HepG2 (cell line): Measurements from ENCODE around the gene LLGL2. TPM values are rescaled to one million over a fixed set of nuclear protein-coding genes. Genes with fewer than 3 reads are reported as not detected.

Experiments used
- ATAC-seq: fragments of 200-7000 bp; cut with Tn5 transposase; 3 replicates; pipeline ENCODE4 v1.9.1; 2020; ENCODE audit warnings: mild to moderate bottlenecking, moderate library complexity
- BruUV-seq: library from RNA; stranded (reverse); fragments of 400-500 nt; replicated peaks from 2 replicates; lab custom pipeline; 2021; lab: Mats Ljungman, UMichigan
- CTCF ChIA-PET: fragments of 300-600 bp; formaldehyde crosslinking; extraction: SDS; loops from one replicate; lab custom pipeline; 2021; ENCODE audit warnings: low total read pairs, inconsistent platforms, low intra/inter-chr PET ratio; lab: Yijun Ruan, JAX
- POLR2A ChIA-PET: fragments of 350-600 bp; sonication (Branson Sonifier 250); formaldehyde crosslinking; loops from one replicate; lab custom pipeline; 2020; ENCODE audit warnings: antibody characterized with exemption, inconsistent platforms; lab: Yijun Ruan, JAX
- DNase-seq: peaks from one replicate; pipeline ENCODE4 v3.0.0-alpha.2; 2015; ENCODE audit warnings: low spot score
- FAIRE-seq: peaks from 3 replicates; lab custom pipeline; 2011; peaks lifted over from hg19 to GRCh38; lab: Jason Lieb, UNC
- H2AFZ ChIP-seq: one replicate; pipeline ENCODE4 v1.6.1; 2011; ENCODE audit warnings: low read length, inconsistent platforms
- H3K27ac ChIP-seq: fragments of 300-600 bp; 3 replicates; pipeline ENCODE4 v1.8.0; 2011; ENCODE audit warnings: mixed run types, mild to moderate bottlenecking, mixed read lengths, low read length, inconsistent platforms; ENCODE audit not compliant: insufficient read depth; ENCODE audit errors: extremely low read length
- H3K27me3 ChIP-seq, 2 experiments: fragments of 200-600 bp in 1 of 2; 2 replicates in 1 of 2; 3 replicates in 1 of 2; pipeline versions ENCODE4 v1.6.0 to v1.8.0; 2011; ENCODE audit warnings: low read length in 2 of 2, mild to moderate bottlenecking in 2 of 2, moderate library complexity in 2 of 2, inconsistent platforms in 1 of 2; ENCODE audit not compliant: insufficient read depth in 2 of 2, control insufficient read depth in 1 of 2
- H3K36me3 ChIP-seq, 2 experiments: fragments of 200-600 bp in 1 of 2; replicated peaks in 1 of 2; 2 replicates in 1 of 2; 3 replicates in 1 of 2; pipeline versions ENCODE4 v1.5.1 to v1.8.0; 2011; ENCODE audit warnings: low read length in 2 of 2, inconsistent platforms in 1 of 2; ENCODE audit not compliant: insufficient read depth in 2 of 2, control insufficient read depth in 1 of 2
- H3K4me1 ChIP-seq: 2 replicates; pipeline ENCODE4 v1.5.1; 2012; ENCODE audit warnings: low read length, inconsistent platforms; ENCODE audit not compliant: insufficient read depth
- H3K4me2 ChIP-seq: 2 replicates; pipeline ENCODE4 v1.6.0; 2011; ENCODE audit warnings: low read depth, low read length, inconsistent platforms
- H3K4me3 ChIP-seq, 3 experiments: fragments of 200-600 bp in 1 of 3; sonication (generic), shearing (Covaris generic) in 1 of 3; replicated peaks in 1 of 3; 2 replicates each; pipeline ENCODE4 v1.5.1; 2011 to 2016; ENCODE audit warnings: low read length in 3 of 3, inconsistent platforms in 2 of 3, low read depth in 2 of 3, mild to moderate bottlenecking in 2 of 3, control low read depth in 1 of 3, mixed read lengths in 1 of 3; ENCODE audit not compliant: insufficient read depth in 1 of 3
- H3K79me2 ChIP-seq: one replicate; pipeline ENCODE4 v1.6.1; 2011; ENCODE audit warnings: low read length, inconsistent platforms; ENCODE audit not compliant: insufficient read depth
- H3K9ac ChIP-seq: 2 replicates; pipeline ENCODE4 v1.6.0; 2011; ENCODE audit warnings: mild to moderate bottlenecking, low read depth, low read length, inconsistent platforms; ENCODE audit not compliant: insufficient read depth
- H3K9me3 ChIP-seq: 2 replicates; pipeline ENCODE4 v1.5.1; 2012; ENCODE audit warnings: mild to moderate bottlenecking, low read length
- H4K20me1 ChIP-seq: 2 replicates; pipeline ENCODE4 v1.6.0; 2011; ENCODE audit warnings: inconsistent platforms, mild to moderate bottlenecking, low read length, moderate library complexity; ENCODE audit not compliant: insufficient read depth
- AGO2 ChIP-seq: fragments of 200-400 bp; formaldehyde crosslinking; optimal IDR thresholded peaks from 2 replicates; pipeline ENCODE3; 2017; ENCODE audit warnings: mild to moderate bottlenecking, low read depth, low read length, moderate library complexity
- EEA1 ChIP-seq: sonication (generic); formaldehyde crosslinking; IDR thresholded peaks from 2 replicates; pipeline ENCODE4 v1.5.1; 2020; ENCODE audit warnings: mild to moderate bottlenecking, missing genetic modification reagents, borderline replicate concordance
- MED1 ChIP-seq: sonication (generic); formaldehyde crosslinking; IDR thresholded peaks from 2 replicates; pipeline ENCODE4 v1.4.0; 2020; ENCODE audit warnings: missing genetic modification reagents
- MED8 ChIP-seq: sonication (generic); formaldehyde crosslinking; IDR thresholded peaks from 2 replicates; pipeline ENCODE4 v1.8.1; 2023; ENCODE audit warnings: mild to moderate bottlenecking, missing genetic modification reagents; ENCODE audit not compliant: insufficient replicate concordance
- MNT ChIP-seq: fragments of 450-650 bp; IDR thresholded peaks from 2 replicates; pipeline ENCODE4 v1.6.1; 2016
- MTA1 ChIP-seq: sonication (generic); formaldehyde crosslinking; IDR thresholded peaks from 2 replicates; pipeline ENCODE4 v1.4.0; 2020; ENCODE audit warnings: missing genetic modification reagents, mild to moderate bottlenecking, borderline replicate concordance
- POLR2G ChIP-seq: fragments of 200-400 bp; formaldehyde crosslinking; IDR thresholded peaks from 2 replicates; pipeline ENCODE4 v1.6.1; 2018; ENCODE audit warnings: mild to moderate bottlenecking, low read depth, low read length, moderate library complexity
- SRF ChIP-seq: IDR thresholded peaks from 2 replicates; pipeline ENCODE4 v1.6.1; 2011; ENCODE audit warnings: mild to moderate bottlenecking, low read depth, low read length, moderate library complexity
- TBL1XR1 ChIP-seq: fragments of 150-350 bp; IDR thresholded peaks from 2 replicates; pipeline ENCODE4 v1.6.1; 2014; ENCODE audit warnings: borderline replicate concordance, low read length; ENCODE audit not compliant: partially characterized antibody
- ZBTB38 ChIP-seq: sonication (generic); formaldehyde crosslinking; IDR thresholded peaks from 2 replicates; pipeline ENCODE4 v1.5.1; 2020; ENCODE audit warnings: mild to moderate bottlenecking, missing genetic modification reagents
- ZBTB46 ChIP-seq: sonication (generic); formaldehyde crosslinking; IDR thresholded peaks from 2 replicates; pipeline ENCODE4 v1.4.0; 2020; ENCODE audit warnings: mild to moderate bottlenecking, missing genetic modification reagents, borderline replicate concordance
- ZNF225 ChIP-seq: sonication (generic); formaldehyde crosslinking; IDR thresholded peaks from 2 replicates; pipeline ENCODE4 v1.4.0; 2020; ENCODE audit warnings: mild to moderate bottlenecking, missing genetic modification reagents
- ZNF33B ChIP-seq: sonication (generic); formaldehyde crosslinking; IDR thresholded peaks from 2 replicates; pipeline ENCODE4 v1.5.1; 2020; ENCODE audit warnings: mild to moderate bottlenecking, missing genetic modification reagents
- ZNF501 ChIP-seq: sonication (generic); formaldehyde crosslinking; IDR thresholded peaks from 2 replicates; pipeline ENCODE4 v1.5.1; 2020; ENCODE audit warnings: mild to moderate bottlenecking, moderate library complexity, missing genetic modification reagents
- WGBS: methylation state at CpG from one replicate; pipeline ENCODE4 v1.1.6; 2017; ENCODE audit warnings: low lambda C conversion rate; 5-methylcytosine and 5-hydroxymethylcytosine counted together
- in situ Hi-C: cut with HindIII; loops from 2 replicates; pipeline ENCODE4 v1.10.0; 2017; ENCODE audit warnings: low pct_unique_long_range_greater_than_20kb; ENCODE audit not compliant: extremely low pct_ligation_motif_present
- intact Hi-C: fragments of 100-400 bp; cut with micrococcal nuclease; formaldehyde crosslinking; loops from one replicate; pipeline ENCODE4 v1.10.0; 2022; ENCODE audit not compliant: unreplicated experiment
- polyA plus RNA-seq, 8 experiments: library from polyadenylated mRNA; depleted of rRNA in 3 of 8; stranded (reverse) in 7 of 8; unstranded in 1 of 8; fragments of >200 nt; fragmentation: Illumina TruSeq in 4 of 8; extraction: Trizol in 4 of 8; gene quantifications; 2 replicates each; pipeline versions ENCODE4 v1.2.1 to v1.2.3, GENCODE V29; 2011 to 2016; ENCODE audit warnings: low read depth in 4 of 8, missing spikeins in 1 of 8, mixed read lengths in 1 of 8; ENCODE audit not compliant: insufficient read depth in 1 of 8
- total RNA-seq, 5 experiments: library from RNA; depleted of rRNA; stranded (reverse); fragments of >200 nt; fragmentation: Illumina TruSeq; extraction: Trizol; gene quantifications; 2 replicates each; pipeline ENCODE4 v1.2.3, GENCODE V29; 2016; ENCODE audit warnings: low read depth in 1 of 5
- TF ChIP-seq, protein P1 (sequence below): sonication (generic); formaldehyde crosslinking; IDR thresholded peaks from 2 replicates; pipeline ENCODE4 v1.4.0; 2020; ENCODE audit warnings: mild to moderate bottlenecking, missing genetic modification reagents

Gene LLGL2
- total and polyA plus RNA-seq, 2 of the 13 experiments (the other 11 are each of a cell fraction or from before 2014, with no cell fraction given), result 83.0 to 86.7 TPM

DNA sequence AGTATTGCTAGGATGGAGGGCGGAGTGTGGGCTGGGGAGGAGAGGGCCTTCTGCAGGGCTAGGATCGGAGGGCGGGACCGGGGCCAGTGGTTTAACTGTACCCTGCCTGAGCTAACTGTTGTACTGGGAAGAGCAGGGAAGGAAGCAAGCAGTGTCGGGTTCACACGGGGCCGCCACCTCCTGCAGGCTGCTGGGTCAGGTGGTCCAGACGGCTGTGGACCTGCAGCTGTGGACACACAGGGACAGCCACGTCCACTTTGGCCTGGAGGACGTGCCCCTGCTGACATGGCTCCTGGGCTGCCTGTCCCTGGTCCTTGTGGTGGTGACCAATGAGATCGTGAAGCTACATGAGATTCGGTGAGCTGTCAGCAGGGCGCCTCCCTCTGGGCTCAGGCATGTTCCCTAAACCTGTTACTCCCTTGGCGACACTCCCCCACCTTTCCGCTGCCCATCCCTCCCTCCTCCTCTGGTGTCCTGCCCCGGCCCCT, 26.7 kb upstream of the LLGL2 start (continued):
- TF ChIP-seq, protein P1, sequence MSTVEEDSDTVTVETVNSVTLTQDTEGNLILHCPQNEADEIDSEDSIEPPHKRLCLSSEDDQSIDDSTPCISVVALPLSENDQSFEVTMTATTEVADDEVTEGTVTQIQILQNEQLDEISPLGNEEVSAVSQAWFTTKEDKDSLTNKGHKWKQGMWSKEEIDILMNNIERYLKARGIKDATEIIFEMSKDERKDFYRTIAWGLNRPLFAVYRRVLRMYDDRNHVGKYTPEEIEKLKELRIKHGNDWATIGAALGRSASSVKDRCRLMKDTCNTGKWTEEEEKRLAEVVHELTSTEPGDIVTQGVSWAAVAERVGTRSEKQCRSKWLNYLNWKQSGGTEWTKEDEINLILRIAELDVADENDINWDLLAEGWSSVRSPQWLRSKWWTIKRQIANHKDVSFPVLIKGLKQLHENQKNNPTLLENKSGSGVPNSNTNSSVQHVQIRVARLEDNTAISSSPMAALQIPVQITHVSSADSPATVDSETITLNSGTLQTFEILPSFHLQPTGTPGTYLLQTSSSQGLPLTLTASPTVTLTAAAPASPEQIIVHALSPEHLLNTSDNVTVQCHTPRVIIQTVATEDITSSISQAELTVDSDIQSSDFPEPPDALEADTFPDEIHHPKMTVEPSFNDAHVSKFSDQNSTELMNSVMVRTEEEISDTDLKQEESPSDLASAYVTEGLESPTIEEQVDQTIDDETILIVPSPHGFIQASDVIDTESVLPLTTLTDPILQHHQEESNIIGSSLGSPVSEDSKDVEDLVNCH (CRISPR knock-in tag), result no peak
- peak; percentile 19; the same call in 1 of the 2 replicates for TF ChIP-seq MTA1
- TF ChIP-seq ZNF33B (CRISPR knock-in tag), result no peak
- no peak for TF ChIP-seq ZBTB46
- 0 out of 2 replicates have a peak, but pooled peaks have one; percentile 27 for TF ChIP-seq ZNF225
- TF ChIP-seq ZBTB38, result peak; percentile 60; the same call in 1 of the 2 replicates
- 0 out of 2 replicates have a peak, but pooled peaks have one; percentile 12 for TF ChIP-seq POLR2G

DNA sequence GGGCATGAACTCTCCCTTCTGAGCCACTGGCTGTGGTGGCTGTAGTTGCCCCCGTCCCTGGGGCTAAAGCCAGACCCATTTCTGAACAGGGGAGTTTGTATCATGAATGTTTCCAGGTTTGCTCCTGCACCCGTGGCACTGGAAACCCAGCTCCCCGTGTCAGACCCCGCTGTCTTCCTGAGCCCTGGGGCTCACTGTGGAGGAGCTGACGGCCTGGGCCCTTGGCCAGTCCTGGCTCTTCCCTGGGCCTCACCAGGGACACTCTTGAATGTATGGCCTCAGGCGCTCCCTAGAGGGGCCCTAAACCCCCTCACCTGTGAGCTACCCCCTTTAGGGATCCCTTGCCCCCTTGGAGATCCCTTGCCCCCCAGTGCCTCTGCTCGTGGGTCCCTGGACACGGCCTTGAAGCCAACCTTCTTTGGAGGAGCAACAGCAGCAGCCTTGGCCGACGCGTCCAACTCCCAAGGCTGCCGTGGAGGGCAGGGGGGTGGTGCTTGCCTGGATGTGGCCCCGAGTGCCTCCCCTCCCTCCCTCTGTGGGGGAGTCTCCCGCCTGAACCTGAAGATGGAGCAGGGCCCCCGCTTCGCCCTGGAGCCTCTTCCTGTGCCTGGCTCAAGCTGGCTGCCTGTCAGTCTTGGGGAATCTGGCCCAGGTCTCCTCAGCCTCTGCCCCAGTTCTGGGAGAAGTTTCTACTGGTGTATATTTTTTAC, 26.0 kb upstream of the LLGL2 start:
- ChIA-PET CTCF (no interaction called here), POLR2A (interaction anchor here (1.0 kb wide), 1 partner anchor 40 kb away, joined by 3 read pairs; no protein-coding TSS in a partner anchor)
- WGBS, result 89% methylated on average over 13 of the region's 16 CpGs
- H3K4me3 ChIP-seq, result no peak overlapping the region
- no peak overlapping the region for H3K27ac ChIP-seq
- in situ Hi-C loops, result no loop called here
- no peak overlapping the region for H3K4me2 ChIP-seq
- no peaks in the 10 kb centered on the region for H3K79me2 ChIP-seq
- H3K36me3 ChIP-seq, result peaks cover 34 to 46% of the 10 kb centered on the region in 2 experiments; a peak in 4 of 5 replicates
- no peak overlapping the region for H2AFZ ChIP-seq
- H3K9me3 ChIP-seq, result no peaks in the 10 kb centered on the region
- no peak for DNase-seq
- no peak for ATAC-seq
- H4K20me1 ChIP-seq, result no peaks in the 10 kb centered on the region
- intact Hi-C loops, result no loop called here
- no peak for FAIRE-seq
- H3K9ac ChIP-seq, result no peak overlapping the region
- BruUV-seq, result TSS peak; percentile 52
- H3K27me3 ChIP-seq, result no peaks in the 10 kb centered on the region
- peaks cover 3% of the 10 kb centered on the region for H3K4me1 ChIP-seq
- TF ChIP-seq ZNF501 (peak; percentile 30; the same call in 1 of the 2 replicates), TBL1XR1 (no peak), MNT (no peak), MED1 (CRISPR knock-in tag) (no peak), SRF (no peak), MED8 (CRISPR knock-in tag) (no peak), EEA1 (CRISPR knock-in tag) (no peak), AGO2 (peak; percentile 77)
